H1 (cell line): Measurements from ENCODE around the gene CD248. TPM values are rescaled to one million over a fixed set of nuclear protein-coding genes. Genes with fewer than 3 reads are reported as not detected.

ENCODE experiments used
- ATF3 ChIP-seq: IDR thresholded peaks from 2 replicates; pipeline ENCODE4 v1.6.1; 2011; ENCODE audit warnings: low read depth, mild to moderate bottlenecking, low read length; ENCODE audit not compliant: insufficient read depth
- CHD7 ChIP-seq: fragments of 300-600 bp; sonication (generic); IDR thresholded peaks from 2 replicates; pipeline ENCODE4 v1.7.1; 2012; ENCODE audit warnings: low read length, moderate library complexity, mild to moderate bottlenecking, inconsistent platforms; ENCODE audit not compliant: insufficient replicate concordance
- CTCF ChIP-seq, 3 experiments: IDR thresholded peaks; 1 replicate in 2 of 3; 2 replicates in 1 of 3; pipeline versions ENCODE4 v1.5.1 to v1.6.1; 2011; ENCODE audit warnings: low read length in 3 of 3, mild to moderate bottlenecking in 3 of 3, inconsistent platforms in 2 of 3, low read depth in 1 of 3, moderate library complexity in 1 of 3; ENCODE audit not compliant: insufficient read depth in 1 of 3; ENCODE audit errors: control extremely low read depth in 1 of 3
- GABPA ChIP-seq: IDR thresholded peaks from 2 replicates; pipeline ENCODE4 v1.6.1; 2011; ENCODE audit warnings: mild to moderate bottlenecking, low read length, moderate library complexity, borderline replicate concordance; ENCODE audit not compliant: insufficient read depth
- KDM1A ChIP-seq: fragments of 200-600, 300-600 bp; sonication (generic); IDR thresholded peaks from 2 replicates; pipeline ENCODE4 v1.7.1; 2016; ENCODE audit warnings: mild to moderate bottlenecking, low read length, borderline replicate concordance
- TAF7 ChIP-seq: optimal IDR thresholded peaks from 2 replicates; pipeline ENCODE3; 2011; ENCODE audit warnings: low read depth, mild to moderate bottlenecking, inconsistent platforms, low read length, moderate library complexity, borderline replicate concordance
- polyA plus RNA-seq, 7 experiments: library from polyadenylated mRNA; depleted of rRNA in 3 of 7; stranded (reverse) in 5 of 7; unstranded in 2 of 7; fragments of >200 nt in 5 of 7; fragments of 200-250 nt in 2 of 7; gene quantifications; 1 replicate in 5 of 7; 2 replicates in 1 of 7; 4 replicates in 1 of 7; pipeline versions ENCODE4 v1.2.1 to v1.2.3, GENCODE V29; 2011 to 2013; ENCODE audit warnings: missing spikeins in 2 of 7, mixed read lengths in 2 of 7
- total RNA-seq: library from RNA; stranded (reverse); fragmentation: NEBNext Ultra II Directional; extraction: Animal tissue kit (Norgen Biotek cat#: 25700); gene quantifications from 2 replicates; pipeline ENCODE4 v1.2.1, GENCODE V29; 2021

The CD248 gene
- total and polyA plus RNA-seq, 2 of the 8 experiments (the other 6 are each of a cell fraction or from before 2014, with no cell fraction given) = 2.7 to 3.9 TPM

- TF ChIP-seq CTCF (IDR thresholded peaks at IDR 0.05; ENCODE audit: control extremely low read depth in 1 of 3, insufficient read depth in 1 of 3, low read depth in 1 of 3, low read length in 3 of 3) (no peak), TAF7 (no peak), CHD7 (no peak), KDM1A (no peak), ATF3 (no peak), GABPA (no peak)
Observed at GRCh38 chr11:66339686-66340483, 23.0 kb upstream of the CD248 start (continued).
